SK-N-SH (cell line): ENCODE measurements around the gene POU4F1. TPM values are rescaled to one million over a fixed set of nuclear protein-coding genes. Genes with fewer than 3 reads are reported as not detected.
A peak's percentile ranks its signal among the peaks of the same experiment; 100 is the strongest.

Experiments used
- CTCF ChIA-PET: fragments of 300-600, 350-600 bp; formaldehyde crosslinking; extraction: SDS; loops from one replicate; lab custom pipeline; 2021; lab: Yijun Ruan, JAX
- POLR2A ChIA-PET: fragments of 350-600 bp; sonication (Branson Sonifier 250); formaldehyde crosslinking; extraction: SDS; loops from one replicate; lab custom pipeline; 2020; ENCODE audit warnings: antibody characterized with exemption, inconsistent platforms; lab: Yijun Ruan, JAX
- DNase-seq: peaks from one replicate; pipeline ENCODE4 v3.0.0; 2012
- H2AFZ ChIP-seq: fragments of 200-600 bp; sonication (generic); 2 replicates; pipeline ENCODE4 v1.8.1; 2016; ENCODE audit warnings: antibody characterized with exemption, mild to moderate bottlenecking, low read depth
- H3F3A ChIP-seq: fragments of 200-600 bp; sonication (generic); replicated peaks from 2 replicates; pipeline ENCODE3; 2016; ENCODE audit warnings: antibody characterized with exemption, mild to moderate bottlenecking; ENCODE audit not compliant: insufficient read depth
- H3K27ac ChIP-seq, 2 experiments: fragments of 200-500 bp in 1 of 2; fragments of 200-600 bp in 1 of 2; sonication (Bioruptor generic) in 1 of 2; sonication (generic), shearing (Covaris generic) in 1 of 2; 2 replicates each; pipeline versions ENCODE4 v1.5.1 to v1.6.1; 2014 to 2016; ENCODE audit warnings: low read depth in 2 of 2, inconsistent platforms in 1 of 2, low read length in 1 of 2, mild to moderate bottlenecking in 1 of 2, mixed read lengths in 1 of 2
- H3K27me3 ChIP-seq: fragments of 200-600 bp; sonication (generic), shearing (Covaris generic); 2 replicates; pipeline ENCODE4 v1.6.1; 2016; ENCODE audit warnings: mixed run types; ENCODE audit not compliant: insufficient read depth
- H3K36me3 ChIP-seq, 2 experiments: fragments of 200-500 bp in 1 of 2; fragments of 200-600 bp in 1 of 2; sonication (Bioruptor generic) in 1 of 2; sonication (generic) in 1 of 2; replicated peaks in 1 of 2; 2 replicates each; pipeline versions ENCODE3 to v1.5.1; 2014 to 2016; ENCODE audit warnings: low read length in 1 of 2, mild to moderate bottlenecking in 1 of 2; ENCODE audit not compliant: insufficient read depth in 2 of 2, control insufficient read depth in 1 of 2
- H3K4me1 ChIP-seq, 2 experiments: fragments of 200-500 bp in 1 of 2; fragments of 200-600 bp in 1 of 2; sonication (Bioruptor generic) in 1 of 2; sonication (generic), shearing (Covaris generic) in 1 of 2; 2 replicates each; pipeline versions ENCODE4 v1.5.1 to v1.6.1; 2014 to 2016; ENCODE audit warnings: low read depth in 1 of 2, low read length in 1 of 2, mixed run types in 1 of 2; ENCODE audit not compliant: insufficient read depth in 2 of 2, control insufficient read depth in 1 of 2
- H3K4me2 ChIP-seq: fragments of 200-600 bp; sonication (generic), shearing (Covaris generic); 2 replicates; pipeline ENCODE4 v1.6.1; 2017; ENCODE audit warnings: mixed run types
- H3K4me3 ChIP-seq, 2 experiments: fragments of 200-500 bp in 1 of 2; fragments of 200-600 bp in 1 of 2; sonication (Bioruptor generic) in 1 of 2; sonication (generic), shearing (Covaris generic) in 1 of 2; 2 replicates each; pipeline versions ENCODE4 v1.5.1 to v1.8.1; 2014 to 2016; ENCODE audit warnings: low read depth in 2 of 2, inconsistent platforms in 1 of 2, low read length in 1 of 2, mild to moderate bottlenecking in 1 of 2, mixed read lengths in 1 of 2, moderate library complexity in 1 of 2
- H3K79me2 ChIP-seq: fragments of 200-600 bp; sonication (generic); 2 replicates; pipeline ENCODE4 v1.8.1; 2017; ENCODE audit warnings: mild to moderate bottlenecking; ENCODE audit not compliant: insufficient read depth
- H3K9ac ChIP-seq: fragments of 200-600 bp; sonication (generic); 2 replicates; pipeline ENCODE4 v1.6.1; 2017; ENCODE audit warnings: mixed run types
- H3K9me2 ChIP-seq: fragments of 200-600 bp; sonication (generic); 2 replicates; pipeline ENCODE4 v1.6.1; 2017; ENCODE audit warnings: mixed run types
- H3K9me3 ChIP-seq: fragments of 200-600 bp; sonication (generic); 2 replicates; pipeline ENCODE4 v1.6.1; 2017; ENCODE audit warnings: mixed run types, mild to moderate bottlenecking, moderate library complexity
- H4K20me1 ChIP-seq: fragments of 200-600 bp; sonication (generic); 2 replicates; pipeline ENCODE4 v1.6.1; 2017; ENCODE audit warnings: mild to moderate bottlenecking, mixed run types; ENCODE audit not compliant: insufficient read depth
- CHD2 ChIP-seq: fragments of 150-350 bp; IDR thresholded peaks from 2 replicates; pipeline ENCODE4 v1.6.1; 2018; ENCODE audit warnings: low read length; ENCODE audit not compliant: partially characterized antibody
- EZH2phosphoT487 ChIP-seq: fragments of 200-600 bp; sonication (generic); IDR thresholded peaks from 2 replicates; pipeline ENCODE4 v1.6.1; 2017; ENCODE audit warnings: low read depth, mixed run types, mild to moderate bottlenecking, antibody characterized with exemption, moderate library complexity, borderline replicate concordance
- FOSL2 ChIP-seq: IDR thresholded peaks from 2 replicates; pipeline ENCODE4 v1.4.0; 2012; ENCODE audit warnings: low read depth, mild to moderate bottlenecking, moderate library complexity, borderline replicate concordance
- MXI1 ChIP-seq: IDR thresholded peaks from 2 replicates; pipeline ENCODE4 v1.6.1; 2012; ENCODE audit warnings: mild to moderate bottlenecking, low read depth, low read length, improper control_type of control experiment
- RFX5 ChIP-seq: IDR thresholded peaks from 2 replicates; pipeline ENCODE4 v1.6.1; 2012; ENCODE audit warnings: mild to moderate bottlenecking, improper control_type of control experiment, low read length
- SMC3 ChIP-seq: IDR thresholded peaks from 2 replicates; pipeline ENCODE4 v1.6.1; 2012; ENCODE audit warnings: low read depth, low read length, improper control_type of control experiment
- TEAD4 ChIP-seq: IDR thresholded peaks from 2 replicates; pipeline ENCODE4 v1.4.0; 2012; ENCODE audit warnings: mild to moderate bottlenecking, borderline replicate concordance; ENCODE audit not compliant: insufficient read depth
- WGBS: methylation state at CpG from one replicate; pipeline ENCODE4 v1.1.6; 2017; ENCODE audit warnings: low lambda C conversion rate; 5-methylcytosine and 5-hydroxymethylcytosine counted together
- polyA plus RNA-seq, 3 experiments: library from polyadenylated mRNA; depleted of rRNA; stranded (reverse); fragments of >200 nt; gene quantifications; 2 replicates each; pipeline ENCODE4 v1.2.3, GENCODE V29; 2012
- TF ChIP-seq, protein P1 (sequence below): fragments of 150-350 bp; IDR thresholded peaks from 2 replicates; pipeline ENCODE4 v1.6.1; 2017; ENCODE audit warnings: antibody characterized with exemption, low read length, low read depth, borderline replicate concordance
- TF ChIP-seq, protein P2 (sequence below): IDR thresholded peaks from 2 replicates; pipeline ENCODE4 v1.4.0; 2012; ENCODE audit warnings: low read depth

POU4F1 gene
- polyA plus RNA-seq, 1 of the 3 experiments (the other 2 are of a cell fraction), result not detected

DNA sequence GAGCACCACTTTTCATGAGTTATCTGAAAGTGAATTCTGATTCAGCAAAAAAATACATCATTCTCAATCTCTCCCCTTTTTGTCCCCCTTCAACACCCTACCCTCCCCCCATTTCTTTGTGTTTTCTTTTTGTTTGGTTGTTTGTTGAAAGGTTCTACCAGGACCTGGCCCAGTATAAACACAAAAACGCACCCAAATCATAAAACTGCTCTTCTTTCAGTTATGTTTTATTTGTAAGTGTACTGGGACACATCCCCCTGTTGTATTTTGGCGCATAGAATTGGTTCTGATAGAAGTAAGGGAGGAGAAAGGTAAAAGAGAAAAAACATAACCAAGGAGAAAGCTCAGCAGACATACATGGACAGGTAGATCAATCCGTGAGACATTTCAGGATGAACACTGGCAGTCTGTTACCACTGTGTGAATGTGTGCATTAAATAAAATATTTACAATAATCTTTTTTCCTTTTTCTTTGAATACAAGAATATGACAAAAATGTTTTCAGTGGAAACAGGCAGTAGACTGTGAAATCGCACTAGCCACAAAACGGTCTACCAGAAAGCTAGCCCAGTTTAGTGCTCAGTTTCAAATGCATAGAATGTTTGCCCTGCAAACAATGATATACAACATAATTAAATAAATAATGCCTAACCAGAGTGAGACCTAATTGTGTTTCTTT is 4.2 kb downstream of the POU4F1 start:
- TF ChIP-seq, protein P1, sequence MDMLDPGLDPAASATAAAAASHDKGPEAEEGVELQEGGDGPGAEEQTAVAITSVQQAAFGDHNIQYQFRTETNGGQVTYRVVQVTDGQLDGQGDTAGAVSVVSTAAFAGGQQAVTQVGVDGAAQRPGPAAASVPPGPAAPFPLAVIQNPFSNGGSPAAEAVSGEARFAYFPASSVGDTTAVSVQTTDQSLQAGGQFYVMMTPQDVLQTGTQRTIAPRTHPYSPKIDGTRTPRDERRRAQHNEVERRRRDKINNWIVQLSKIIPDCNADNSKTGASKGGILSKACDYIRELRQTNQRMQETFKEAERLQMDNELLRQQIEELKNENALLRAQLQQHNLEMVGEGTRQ, result no peak
- TF ChIP-seq, protein P2, sequence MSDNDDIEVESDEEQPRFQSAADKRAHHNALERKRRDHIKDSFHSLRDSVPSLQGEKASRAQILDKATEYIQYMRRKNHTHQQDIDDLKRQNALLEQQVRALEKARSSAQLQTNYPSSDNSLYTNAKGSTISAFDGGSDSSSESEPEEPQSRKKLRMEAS, result no peak
- TF ChIP-seq CHD2 (no peak), TEAD4 (no peak), SMC3 (no peak), RFX5 (no peak)
- peaks cover 3% of the 10 kb centered on the region for H3F3A ChIP-seq
- no peaks in the 10 kb centered on the region for H3K79me2 ChIP-seq
- H2AFZ ChIP-seq, result no peak overlapping the region
- peaks cover 0 to 23% of the 10 kb centered on the region in 2 experiments; a peak in 1 of 4 replicates for H3K4me1 ChIP-seq
- H3K27me3 ChIP-seq, result peaks cover 92% of the 10 kb centered on the region
- no peaks in the 10 kb centered on the region for H3K9me3 ChIP-seq
- no peak for DNase-seq
- ChIA-PET CTCF (interaction anchor here (0.6 to 1.9 kb wide), 2 partner anchors 358 to 825 kb away, joined by 3 to 6 read pairs; no protein-coding TSS in a partner anchor), POLR2A (no interaction called here)
- H3K4me2 ChIP-seq, result no peak overlapping the region
- H3K9me2 ChIP-seq, result no peaks in the 10 kb centered on the region
- no peak overlapping the region for H3K9ac ChIP-seq
- no peaks in the 10 kb centered on the region for H3K36me3 ChIP-seq
- H4K20me1 ChIP-seq, result no peaks in the 10 kb centered on the region
- H3K27ac ChIP-seq, result no peak overlapping the region
- 40% methylated on average over 5 of the region's 5 CpGs for WGBS
- H3K4me3 ChIP-seq, result no peak overlapping the region

DNA sequence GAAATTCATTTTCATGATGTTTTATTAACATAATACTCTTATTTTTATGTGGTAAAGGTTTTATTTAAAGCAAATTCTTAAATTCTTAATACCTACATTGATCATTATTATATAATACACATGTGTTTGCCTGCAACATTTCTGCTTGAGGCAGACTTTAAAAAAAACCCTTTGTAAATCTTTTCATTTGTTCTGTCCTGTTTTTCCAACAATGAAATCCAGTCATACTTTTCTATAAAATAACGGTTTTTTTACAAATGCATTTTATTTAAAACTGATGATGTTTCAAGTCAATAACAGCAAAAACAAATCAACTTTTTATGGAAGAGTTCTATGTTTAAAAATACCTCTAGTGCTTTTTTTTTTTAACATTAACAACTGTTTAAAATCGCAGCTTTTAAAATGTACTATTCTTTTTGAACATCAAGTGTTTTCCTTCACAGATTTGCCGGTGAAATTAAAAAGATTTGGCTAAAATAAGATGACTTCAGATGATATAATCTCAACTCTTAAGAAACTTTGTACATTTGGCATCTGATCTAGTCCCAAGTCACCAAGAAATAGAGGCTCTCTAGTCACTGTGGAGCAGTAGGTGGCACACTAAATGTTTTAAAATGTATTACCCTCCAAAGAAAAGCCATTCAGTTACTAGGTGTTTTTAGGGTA is 5.1 kb downstream of the POU4F1 start:
- H3K9me3 ChIP-seq, result no peaks in the 10 kb centered on the region
- no peaks in the 10 kb centered on the region for H3K36me3 ChIP-seq
- H3K4me3 ChIP-seq, result no peak overlapping the region
- no peak overlapping the region for H3K4me2 ChIP-seq
- peaks cover 92% of the 10 kb centered on the region for H3K27me3 ChIP-seq
- H3K27ac ChIP-seq, result no peak overlapping the region
- H4K20me1 ChIP-seq, result no peaks in the 10 kb centered on the region
- H3F3A ChIP-seq, result no peaks in the 10 kb centered on the region
- ChIA-PET CTCF (interaction anchor here (1.5 kb wide), 1 partner anchor 357 kb away, joined by 3 read pairs; no protein-coding TSS in a partner anchor), POLR2A (no interaction called here)
- no peaks in the 10 kb centered on the region for H3K9me2 ChIP-seq
- no peak overlapping the region for H3K9ac ChIP-seq
- TF ChIP-seq MXI1 (no peak), EZH2phosphoT487 (peak; percentile 76; the same call in 1 of the 2 replicates)
- no peaks in the 10 kb centered on the region for H3K79me2 ChIP-seq
- 13% methylated on average over 3 of the region's 3 CpGs for WGBS
- DNase-seq, result no peak
- peaks cover 0 to 19% of the 10 kb centered on the region in 2 experiments; a peak in 1 of 4 replicates for H3K4me1 ChIP-seq
- no peak overlapping the region for H2AFZ ChIP-seq

DNA sequence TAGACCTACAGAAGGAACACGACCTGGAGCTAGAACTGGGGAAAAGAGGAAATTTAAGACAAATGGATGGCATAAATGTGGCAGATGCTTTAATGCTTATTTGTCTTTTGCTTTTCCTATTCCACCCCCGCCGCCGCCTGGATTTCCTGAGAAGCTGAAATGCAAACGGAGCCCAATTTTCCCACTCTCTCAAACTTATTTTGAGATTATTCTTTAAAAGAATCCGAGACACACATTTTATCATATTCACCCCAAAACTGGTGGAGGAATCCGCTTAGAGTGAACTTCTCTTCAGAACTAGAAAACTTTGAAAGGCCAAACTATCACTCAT is 5.8 kb downstream of the POU4F1 start:
- Histone ChIP-seq H4K20me1 (no peaks in the 10 kb centered on the region), H3K9ac (no peak overlapping the region), H3K4me2 (no peak overlapping the region), H3K36me3 (no peaks in the 10 kb centered on the region), H3K9me2 (no peaks in the 10 kb centered on the region), H3K79me2 (no peaks in the 10 kb centered on the region), H3K9me3 (no peaks in the 10 kb centered on the region), H2AFZ (no peak overlapping the region), H3F3A (no peaks in the 10 kb centered on the region), H3K27ac (no peak overlapping the region), H3K4me1 (peaks cover 0 to 17% of the 10 kb centered on the region in 2 experiments; a peak in 1 of 4 replicates), H3K4me3 (no peak overlapping the region), H3K27me3 (peaks cover 90% of the 10 kb centered on the region)
- no peak for TF ChIP-seq FOSL2
- no peak for TF ChIP-seq SMC3
- DNase-seq, result no peak
- ChIA-PET POLR2A (no interaction called here), CTCF (interaction anchor here (0.7 to 1.5 kb wide), 2 partner anchors 357 to 1876 kb away, joined by 3 read pairs; no protein-coding TSS in a partner anchor)
- WGBS, result 29% methylated on average over 7 of the region's 7 CpGs
